ENCODE measurements around the gene SAMD11. TPM values are rescaled to one million over a fixed set of nuclear protein-coding genes. Genes with fewer than 3 reads are reported as not detected.

The SAMD11 gene
- total and polyA plus RNA-seq, 2 experiments from 2014 or later: 8.2 to 40.9 TPM

GRCh38 chr1:939511-940106 lies 15.9 kb downstream of the SAMD11 start:
- no peaks in the 10 kb centered on the region for H3K79me2 ChIP-seq (ENCODE audit: insufficient read depth)
- in situ Hi-C loops (cut with MboI): no loop called here
- peaks cover 12% of the 10 kb centered on the region; the same call in 1 of the 2 replicates for H3F3A ChIP-seq (ENCODE audit: insufficient read depth)
- no peak overlapping the region for H2AFZ ChIP-seq
- no peaks in the 10 kb centered on the region for H4K20me1 ChIP-seq (ENCODE audit: insufficient read depth)
- H3K27ac ChIP-seq: peak overlapping the region; percentile 73
- H3K27me3 ChIP-seq (replicated peaks; ENCODE audit: insufficient read depth): no peaks in the 10 kb centered on the region
- H3K4me3 ChIP-seq: no peak overlapping the region
- no peaks in the 10 kb centered on the region for H3K36me3 ChIP-seq (ENCODE audit: low read depth)
- WGBS, 2 experiments (ENCODE audit: low coverage in 1 of 2, low lambda C conversion rate in 2 of 2, missing lambda C conversion rate in 2 of 2): 45 to 48% methylated on average over 12 to 16 of the region's 21 CpGs
- H3K9ac ChIP-seq: no peak overlapping the region; the same call in 1 of the 2 replicates
- TF ChIP-seq EZH2 (IDR thresholded peaks at IDR 0.05; ENCODE audit: insufficient read depth, poor library complexity, severe bottlenecking): no peak
- no peak for TF ChIP-seq EZH2phosphoT487 (IDR thresholded peaks at IDR 0.05; ENCODE audit: insufficient read depth, low read depth)
- no peak overlapping the region for H3K4me2 ChIP-seq (ENCODE audit: unreplicated experiment)
- peaks cover 25% of the 10 kb centered on the region; the same call in 1 of the 2 replicates for H3K4me1 ChIP-seq (ENCODE audit: insufficient read depth)
- no peaks in the 10 kb centered on the region for H3K9me3 ChIP-seq (ENCODE audit: low read depth)
- no peaks in the 10 kb centered on the region for H3K9me2 ChIP-seq (ENCODE audit: insufficient read depth)
- DNase-seq: peak; percentile 30

- Histone ChIP-seq H3K79me2 (ENCODE audit: insufficient read depth) (no peaks in the 10 kb centered on the region), H2AFZ (peak overlapping the region; percentile 36), H3K9me3 (ENCODE audit: low read depth) (no peaks in the 10 kb centered on the region), H3K36me3 (ENCODE audit: low read depth) (no peaks in the 10 kb centered on the region), H3K9me2 (ENCODE audit: insufficient read depth) (no peaks in the 10 kb centered on the region), H3K4me1 (ENCODE audit: insufficient read depth) (peaks cover 25% of the 10 kb centered on the region; the same call in 1 of the 2 replicates), H3K27me3 (replicated peaks; ENCODE audit: insufficient read depth) (no peaks in the 10 kb centered on the region), H3K27ac (peak overlapping the region; percentile 73), H3K4me2 (ENCODE audit: unreplicated experiment) (peak overlapping the region; percentile 44), H4K20me1 (ENCODE audit: insufficient read depth) (no peaks in the 10 kb centered on the region), H3F3A (ENCODE audit: insufficient read depth) (peaks cover 16% of the 10 kb centered on the region; the same call in 1 of the 2 replicates), H3K9ac (peak overlapping the region; percentile 70), H3K4me3 (peak overlapping the region; percentile 47)
- no peak for TF ChIP-seq EZH2 (IDR thresholded peaks at IDR 0.05; ENCODE audit: insufficient read depth, poor library complexity, severe bottlenecking)
- no peak for TF ChIP-seq EZH2phosphoT487 (IDR thresholded peaks at IDR 0.05; ENCODE audit: insufficient read depth, low read depth)
- 4% methylated on average over 52 to 82 of the region's 86 CpGs for WGBS, 2 experiments (ENCODE audit: low coverage in 1 of 2, low lambda C conversion rate in 2 of 2, missing lambda C conversion rate in 2 of 2)
- in situ Hi-C loops (cut with MboI): no loop called here
- DNase-seq: peak; percentile 80
Measured at GRCh38 chr1:940107-941014, 16.6 kb downstream of the SAMD11 start.

DNA sequence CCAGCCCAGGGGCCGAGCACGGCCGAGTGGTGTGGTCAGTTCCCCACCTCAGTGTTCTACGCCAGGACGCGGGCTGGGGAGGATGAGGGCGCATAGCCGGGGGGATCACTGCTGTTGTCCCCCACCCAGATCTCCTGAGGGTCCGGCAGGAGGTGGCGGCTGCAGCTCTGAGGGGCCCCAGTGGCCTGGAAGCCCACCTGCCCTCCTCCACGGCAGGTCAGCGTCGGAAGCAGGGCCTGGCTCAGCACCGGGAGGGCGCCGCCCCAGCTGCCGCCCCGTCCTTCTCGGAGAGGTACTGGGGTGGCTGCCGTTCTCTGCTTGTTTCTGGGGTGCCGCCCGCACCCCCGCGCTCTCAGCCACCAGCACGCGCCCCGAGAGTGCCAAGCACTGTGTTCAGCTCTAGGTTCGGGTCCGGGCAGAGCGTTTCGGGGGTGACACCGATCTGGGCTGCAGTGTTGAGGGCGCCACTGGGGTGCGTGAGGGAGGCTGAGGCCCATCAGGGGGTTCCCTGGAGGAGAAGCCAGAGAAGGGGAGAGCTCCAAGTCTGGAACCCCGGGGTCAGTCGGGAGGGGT lies 17.4 kb downstream of the SAMD11 start:
- Histone ChIP-seq H3K4me1 (ENCODE audit: insufficient read depth) (peaks cover 25% of the 10 kb centered on the region; the same call in 1 of the 2 replicates), H3K79me2 (ENCODE audit: insufficient read depth) (no peaks in the 10 kb centered on the region), H3K27me3 (replicated peaks; ENCODE audit: insufficient read depth) (no peaks in the 10 kb centered on the region), H2AFZ (peak overlapping the region; percentile 53), H3K9me2 (ENCODE audit: insufficient read depth) (no peaks in the 10 kb centered on the region), H3K9ac (peak overlapping the region; percentile 70), H3F3A (ENCODE audit: insufficient read depth) (peaks cover 16% of the 10 kb centered on the region; the same call in 1 of the 2 replicates), H3K9me3 (ENCODE audit: low read depth) (no peaks in the 10 kb centered on the region), H3K4me3 (peak overlapping the region; percentile 57; the same call in 1 of the 2 replicates), H4K20me1 (ENCODE audit: insufficient read depth) (no peaks in the 10 kb centered on the region), H3K36me3 (ENCODE audit: low read depth) (no peaks in the 10 kb centered on the region), H3K27ac (peak overlapping the region; percentile 73), H3K4me2 (ENCODE audit: unreplicated experiment) (peak overlapping the region; percentile 44)
- TF ChIP-seq EZH2phosphoT487 (IDR thresholded peaks at IDR 0.05; ENCODE audit: insufficient read depth, low read depth): no peak
- TF ChIP-seq EZH2 (IDR thresholded peaks at IDR 0.05; ENCODE audit: insufficient read depth, poor library complexity, severe bottlenecking): no peak
- WGBS, 2 experiments (ENCODE audit: low coverage in 1 of 2, low lambda C conversion rate in 2 of 2, missing lambda C conversion rate in 2 of 2): 15 to 22% methylated on average over 33 to 36 of the region's 36 CpGs
- in situ Hi-C loops (cut with MboI): no loop called here
- peak; percentile 27 for DNase-seq

All from GM23248 (cell line).